Muscle layer of colon (tissue), 2 donors: Measurements from ENCODE around the gene CCDC12.

Source experiments
- H3K27ac ChIP-seq: one replicate; pipeline ENCODE4 v1.7.0; 2013; ENCODE audit warnings: low read depth, mild to moderate bottlenecking, low read length, moderate library complexity
- H3K27me3 ChIP-seq, 2 donors: one replicate each; pipeline ENCODE4 v1.7.0; 2013; ENCODE audit warnings: low read length in 2 of 2, mild to moderate bottlenecking in 2 of 2; ENCODE audit not compliant: insufficient read depth in 2 of 2, control insufficient read depth in 1 of 2
- H3K36me3 ChIP-seq: one replicate; pipeline ENCODE4 v1.7.0; 2013; ENCODE audit warnings: mild to moderate bottlenecking, low read length; ENCODE audit not compliant: insufficient read depth
- H3K4me1 ChIP-seq: one replicate; pipeline ENCODE4 v1.7.0; 2013; ENCODE audit warnings: mild to moderate bottlenecking, low read length; ENCODE audit not compliant: insufficient read depth
- H3K4me3 ChIP-seq, 2 donors: one replicate each; pipeline ENCODE4 v1.7.0; 2013; ENCODE audit warnings: low read length in 2 of 2, low read depth in 1 of 2, mild to moderate bottlenecking in 1 of 2, moderate library complexity in 1 of 2
- H3K9ac ChIP-seq: one replicate; pipeline ENCODE4 v1.7.0; 2013; ENCODE audit warnings: low read length
- H3K9me3 ChIP-seq: one replicate; pipeline ENCODE4 v1.7.0; 2013; ENCODE audit warnings: mild to moderate bottlenecking, low read length
- donor health status: abdominal sarcoma.
- donor health status: Adenocarcinoma of cecum.

The CCDC12 gene

GRCh38 chr3:46947546-46947901 is 29.0 kb downstream of the CCDC12 start:
- Histone ChIP-seq H3K27ac (no peak overlapping the region), H3K36me3 (no peaks in the 10 kb centered on the region), H3K9ac (no peak overlapping the region), H3K27me3 (no peaks in the 10 kb centered on the region), H3K9me3 (no peaks in the 10 kb centered on the region), H3K4me3 (no peak overlapping the region), H3K4me1 (peaks cover 55% of the 10 kb centered on the region)

GRCh38 chr3:46946856-46947545 is 29.5 kb downstream of the CCDC12 start:
- Histone ChIP-seq H3K27ac (no peak overlapping the region), H3K9ac (no peak overlapping the region), H3K27me3 (no peaks in the 10 kb centered on the region), H3K4me1 (peaks cover 56% of the 10 kb centered on the region), H3K4me3 (no peak overlapping the region), H3K36me3 (no peaks in the 10 kb centered on the region), H3K9me3 (no peaks in the 10 kb centered on the region)

- Histone ChIP-seq H3K9me3 (no peaks in the 10 kb centered on the region), H3K36me3 (no peaks in the 10 kb centered on the region), H3K27ac (no peak overlapping the region), H3K9ac (no peak overlapping the region), H3K27me3 (no peaks in the 10 kb centered on the region), H3K4me3 (no peak overlapping the region), H3K4me1 (peaks cover 56% of the 10 kb centered on the region)
Observed at GRCh38 chr3:46946416-46946815, 30.1 kb downstream of the CCDC12 start.

GRCh38 chr3:46944191-46944590 is 32.4 kb downstream of the CCDC12 start:
- no peaks in the 10 kb centered on the region for H3K27me3 ChIP-seq
- peaks cover 56% of the 10 kb centered on the region for H3K4me1 ChIP-seq
- H3K36me3 ChIP-seq = peaks cover 18% of the 10 kb centered on the region
- no peak overlapping the region for H3K27ac ChIP-seq
- no peak overlapping the region for H3K9ac ChIP-seq
- H3K9me3 ChIP-seq = no peaks in the 10 kb centered on the region
- H3K4me3 ChIP-seq = no peak overlapping the region

GRCh38 chr3:46943237-46944187 is 33.0 kb downstream of the CCDC12 start:
- no peak overlapping the region for H3K9ac ChIP-seq
- H3K9me3 ChIP-seq = no peaks in the 10 kb centered on the region
- H3K27ac ChIP-seq = no peak overlapping the region
- H3K4me3 ChIP-seq = no peak overlapping the region
- peaks cover 21% of the 10 kb centered on the region for H3K36me3 ChIP-seq
- H3K27me3 ChIP-seq = no peaks in the 10 kb centered on the region
- H3K4me1 ChIP-seq = peaks cover 56% of the 10 kb centered on the region

GRCh38 chr3:46942481-46943236 is 33.9 kb downstream of the CCDC12 start:
- Histone ChIP-seq H3K27ac (no peak overlapping the region), H3K4me3 (no peak overlapping the region), H3K36me3 (peaks cover 29% of the 10 kb centered on the region), H3K27me3 (no peaks in the 10 kb centered on the region), H3K9ac (no peak overlapping the region), H3K4me1 (peaks cover 49% of the 10 kb centered on the region), H3K9me3 (no peaks in the 10 kb centered on the region)

GRCh38 chr3:46942076-46942475 is 34.5 kb downstream of the CCDC12 start:
- no peak overlapping the region for H3K27ac ChIP-seq
- H3K36me3 ChIP-seq = peaks cover 35% of the 10 kb centered on the region

GRCh38 chr3:46939578-46940445 is 36.7 kb downstream of the CCDC12 start:
- H3K9me3 ChIP-seq = no peaks in the 10 kb centered on the region
- H3K4me3 ChIP-seq = no peak overlapping the region
- H3K27ac ChIP-seq = no peak overlapping the region
- H3K9ac ChIP-seq = no peak overlapping the region
- H3K27me3 ChIP-seq = no peaks in the 10 kb centered on the region
- peaks cover 52% of the 10 kb centered on the region for H3K4me1 ChIP-seq
- peaks cover 35% of the 10 kb centered on the region for H3K36me3 ChIP-seq

More at GRCh38 chr3:46942076-46942475, 34.5 kb downstream of the CCDC12 start:
- H3K4me1 ChIP-seq = peaks cover 44% of the 10 kb centered on the region
- H3K9ac ChIP-seq = no peak overlapping the region
- H3K27me3 ChIP-seq = no peaks in the 10 kb centered on the region
- H3K9me3 ChIP-seq = no peaks in the 10 kb centered on the region
- no peak overlapping the region for H3K4me3 ChIP-seq

- no peak overlapping the region for H3K27ac ChIP-seq
- H3K36me3 ChIP-seq = peaks cover 35% of the 10 kb centered on the region
- peaks cover 53% of the 10 kb centered on the region for H3K4me1 ChIP-seq
- no peaks in the 10 kb centered on the region for H3K9me3 ChIP-seq
- no peaks in the 10 kb centered on the region for H3K27me3 ChIP-seq
- H3K9ac ChIP-seq = no peak overlapping the region
- H3K4me3 ChIP-seq = no peak overlapping the region
Observed at GRCh38 chr3:46938118-46938517, 38.4 kb downstream of the CCDC12 start.

GRCh38 chr3:46936733-46937250 is 39.8 kb downstream of the CCDC12 start:
- H3K27me3 ChIP-seq = no peaks in the 10 kb centered on the region
- H3K9me3 ChIP-seq = no peaks in the 10 kb centered on the region
- peak overlapping the region; percentile 32 for H3K27ac ChIP-seq
- H3K36me3 ChIP-seq = peaks cover 35% of the 10 kb centered on the region
- H3K4me1 ChIP-seq = peaks cover 60% of the 10 kb centered on the region
- no peak overlapping the region for H3K4me3 ChIP-seq
- no peak overlapping the region for H3K9ac ChIP-seq
